Breast epithelium (tissue), 4 donors: ENCODE data around the gene SCAMP5. TPM values are rescaled to one million over a fixed set of nuclear protein-coding genes. Genes with fewer than 3 reads are reported as not detected.

ENCODE experiments used
- DNase-seq, 2 donors: peaks; one replicate each; pipeline ENCODE4 v3.0.0-alpha.2; 2019; ENCODE audit warnings: low spot score in 2 of 2
- H3K27ac ChIP-seq, 2 donors: fragments of 200-600 bp; sonication (generic) in 1 of 2; one replicate each; pipeline ENCODE4 v1.5.1; 2016 to 2019; ENCODE audit warnings: mild to moderate bottlenecking in 1 of 2
- H3K27me3 ChIP-seq, 2 donors: fragments of 200-600 bp; sonication (generic) in 1 of 2; one replicate each; pipeline versions ENCODE4 v1.5.1 to v1.6.0; 2017 to 2019; ENCODE audit warnings: control low read depth in 1 of 2, mild to moderate bottlenecking in 1 of 2
- H3K36me3 ChIP-seq: fragments of 200-600 bp; one replicate; pipeline ENCODE4 v1.5.1; 2019
- H3K4me1 ChIP-seq, 2 donors: fragments of 200-600 bp; sonication (generic); one replicate each; pipeline ENCODE4 v1.5.1; 2016 to 2019; ENCODE audit warnings: control low read depth in 1 of 2
- H3K4me3 ChIP-seq, 3 donors: fragments of 200-600 bp; sonication (generic); 1 replicate in 2 of 3; 2 replicates in 1 of 3; pipeline ENCODE4 v1.5.1; 2016 to 2019; ENCODE audit warnings: mild to moderate bottlenecking in 3 of 3, moderate library complexity in 2 of 3
- H3K9me3 ChIP-seq, 2 donors: fragments of 200-600 bp; sonication (generic) in 1 of 2; one replicate each; pipeline ENCODE4 v1.5.1; 2016 to 2019; ENCODE audit warnings: control low read depth in 1 of 2
- CTCF ChIP-seq, 3 donors: fragments of 450-650 bp; IDR thresholded peaks; one replicate each; pipeline ENCODE4 v1.5.1; 2016 to 2017; ENCODE audit warnings: antibody characterized with exemption in 3 of 3, mild to moderate bottlenecking in 3 of 3, moderate library complexity in 3 of 3
- POLR2A ChIP-seq: fragments of 450-650 bp; IDR thresholded peaks from one replicate; pipeline ENCODE4 v1.6.1; 2016; ENCODE audit warnings: antibody characterized with exemption, mild to moderate bottlenecking, moderate library complexity
- POLR2AphosphoS5 ChIP-seq, 3 donors: sonication (generic); formaldehyde crosslinking; IDR thresholded peaks; one replicate each; pipeline ENCODE4 v1.6.1; 2017; ENCODE audit warnings: antibody characterized with exemption in 3 of 3
- intact Hi-C: fragments of 100-400 bp; cut with DNase I; formaldehyde crosslinking; loops from one replicate; pipeline ENCODE4 v1.15.1; 2023; ENCODE audit warnings: low total_unique reads
- total RNA-seq, 3 donors: library from RNA; depleted of rRNA; stranded (reverse); fragments of >200 nt; gene quantifications; one replicate each; pipeline ENCODE4 v1.1.0, GENCODE V29; 2016

SCAMP5 gene
- total RNA-seq, 3 donors from 2014 or later: 2.2 to 7.5 (median 4.5) TPM

DNA sequence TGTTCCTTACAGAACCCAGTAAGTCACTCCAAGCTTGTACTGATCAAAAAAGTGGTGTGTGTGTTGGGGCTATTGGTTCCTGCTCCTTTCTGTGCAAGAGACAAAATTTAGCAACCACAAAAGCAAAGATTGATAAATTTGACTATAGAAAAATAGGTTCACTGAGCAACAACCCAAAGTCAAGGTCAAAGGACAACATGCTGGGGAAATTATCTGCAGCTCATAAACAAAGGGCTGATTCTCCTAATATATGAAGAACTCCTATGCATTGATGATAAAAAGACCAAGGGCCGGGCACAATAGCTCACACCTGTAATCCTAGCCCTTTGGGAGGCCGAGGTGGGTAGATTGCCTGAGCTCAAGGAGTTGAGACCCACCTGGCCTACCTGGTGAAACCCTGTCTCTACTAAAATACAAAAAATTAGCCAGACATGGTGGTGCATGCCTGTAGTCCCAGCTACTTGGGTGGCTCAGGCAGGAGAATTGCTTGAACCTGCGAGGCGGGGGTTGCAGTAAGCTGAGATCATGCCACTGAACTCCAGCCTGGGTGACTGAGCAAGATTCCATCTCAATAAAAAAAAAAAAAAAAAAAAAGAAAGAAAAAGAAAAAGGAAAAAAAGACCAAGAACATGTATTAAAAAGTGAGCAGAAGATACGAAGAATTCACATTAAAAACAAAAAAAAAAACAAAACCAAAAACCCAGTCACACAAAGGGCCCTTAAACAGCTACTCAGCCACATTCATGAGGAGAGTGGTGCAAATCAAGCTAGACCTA, 57.8 kb downstream of the SCAMP5 start:
- H3K36me3 ChIP-seq: no peaks in the 10 kb centered on the region
- H3K4me3 ChIP-seq: no peak overlapping the region
- no peaks in the 10 kb centered on the region for H3K9me3 ChIP-seq
- TF ChIP-seq CTCF (IDR thresholded peaks at IDR 0.05) (no peak), POLR2A (no peak), POLR2AphosphoS5 (IDR thresholded peaks at IDR 0.05) (no peak)
- intact Hi-C loops: no loop called here
- no peak overlapping the region for H3K27ac ChIP-seq
- H3K27me3 ChIP-seq: no peaks in the 10 kb centered on the region
- H3K4me1 ChIP-seq: no peaks in the 10 kb centered on the region
- no peak for DNase-seq

- H3K4me3 ChIP-seq: no peak overlapping the region
- no peaks in the 10 kb centered on the region for H3K9me3 ChIP-seq
- H3K36me3 ChIP-seq: no peaks in the 10 kb centered on the region
- intact Hi-C loops: no loop called here
- H3K27ac ChIP-seq: no peak overlapping the region
- no peak for DNase-seq
- H3K4me1 ChIP-seq: no peaks in the 10 kb centered on the region
- no peaks in the 10 kb centered on the region for H3K27me3 ChIP-seq
- no peak for TF ChIP-seq POLR2A
- TF ChIP-seq POLR2AphosphoS5 (IDR thresholded peaks at IDR 0.05): no peak
- no peak for TF ChIP-seq CTCF (IDR thresholded peaks at IDR 0.05)
These were observed 58.4 kb downstream of the SCAMP5 start for GRCh38 chr15:75053748-75054125.

GRCh38 chr15:75054172-75054897, 59.0 kb downstream of the SCAMP5 start:
- Histone ChIP-seq H3K4me1 (no peaks in the 10 kb centered on the region), H3K4me3 (no peak overlapping the region), H3K27ac (no peak overlapping the region), H3K27me3 (no peaks in the 10 kb centered on the region), H3K36me3 (no peaks in the 10 kb centered on the region), H3K9me3 (no peaks in the 10 kb centered on the region)
- TF ChIP-seq POLR2AphosphoS5 (IDR thresholded peaks at IDR 0.05): no peak
- no peak for TF ChIP-seq CTCF (IDR thresholded peaks at IDR 0.05)
- no peak for TF ChIP-seq POLR2A
- intact Hi-C loops: no loop called here
- DNase-seq: no peak

- Histone ChIP-seq H3K27ac (no peak overlapping the region), H3K36me3 (no peaks in the 10 kb centered on the region), H3K9me3 (no peaks in the 10 kb centered on the region), H3K4me3 (no peak overlapping the region), H3K4me1 (no peaks in the 10 kb centered on the region), H3K27me3 (no peaks in the 10 kb centered on the region)
- TF ChIP-seq POLR2AphosphoS5 (IDR thresholded peaks at IDR 0.05) (no peak), POLR2A (no peak), CTCF (IDR thresholded peaks at IDR 0.05) (no peak)
- DNase-seq: no peak
- intact Hi-C loops: no loop called here
These were observed 60.7 kb downstream of the SCAMP5 start for GRCh38 chr15:75056036-75056435.

- TF ChIP-seq CTCF (IDR thresholded peaks at IDR 0.05): no peak
- no peaks in the 10 kb centered on the region for H3K27me3 ChIP-seq
- no peaks in the 10 kb centered on the region for H3K9me3 ChIP-seq
- no peak for DNase-seq
- no peak overlapping the region for H3K4me3 ChIP-seq
- no peaks in the 10 kb centered on the region for H3K36me3 ChIP-seq
- H3K4me1 ChIP-seq: no peaks in the 10 kb centered on the region
- no peak overlapping the region for H3K27ac ChIP-seq
- intact Hi-C loops: no loop called here
These were observed 63.0 kb downstream of the SCAMP5 start for GRCh38 chr15:75058127-75058905.
